ENCODE data around the gene MYO16.

MYO16 gene

GRCh38 chr13:109159650-109160309 lies 530.4 kb downstream of the MYO16 start:
- H3K4me1 ChIP-seq (ENCODE audit: control insufficient read depth, insufficient read depth, low read length): no peaks in the 10 kb centered on the region
- ChIA-PET CTCF (no interaction called here), POLR2A (no interaction called here)
- TF ChIP-seq IKZF3 (tag by site-specific recombination; IDR thresholded peaks at IDR 0.05): no peak
- no peak for TF ChIP-seq ZNF10 (tag by site-specific recombination; IDR thresholded peaks at IDR 0.05)
- TF ChIP-seq ZNF629 (tag by site-specific recombination; IDR thresholded peaks at IDR 0.05): no peak
- TF ChIP-seq ZNF248 (tag by site-specific recombination; IDR thresholded peaks at IDR 0.05): no peak
- TF ChIP-seq ZNF292 (tag by site-specific recombination; IDR thresholded peaks at IDR 0.05; ENCODE audit: borderline replicate concordance, low read depth): no peak
- TF ChIP-seq ZNF529 (tag by site-specific recombination; IDR thresholded peaks at IDR 0.05; ENCODE audit: insufficient replicate concordance): no peak
- no peak for TF ChIP-seq ZNF837 (tag by site-specific recombination; IDR thresholded peaks at IDR 0.05)
- TF ChIP-seq ZNF624 (tag by site-specific recombination; IDR thresholded peaks at IDR 0.05): no peak
- TF ChIP-seq ZNF677 (tag by site-specific recombination; IDR thresholded peaks at IDR 0.05): no peak
- no peak for TF ChIP-seq MZF1 (tag by site-specific recombination; IDR thresholded peaks at IDR 0.05; ENCODE audit: borderline replicate concordance)
- no peak for TF ChIP-seq REPIN1 (tag by site-specific recombination; IDR thresholded peaks at IDR 0.05; ENCODE audit: low read depth)
- TF ChIP-seq ZNF600 (tag by site-specific recombination; IDR thresholded peaks at IDR 0.05): no peak
- no peak for TF ChIP-seq ZNF791 (tag by site-specific recombination; IDR thresholded peaks at IDR 0.05)
- no peak for TF ChIP-seq KLF7 (tag by site-specific recombination; IDR thresholded peaks at IDR 0.05; ENCODE audit: borderline replicate concordance)
- no peak for TF ChIP-seq ZNF785 (tag by site-specific recombination; IDR thresholded peaks at IDR 0.05)
- H3K36me3 ChIP-seq (ENCODE audit: control insufficient read depth in 2 of 2, insufficient read depth in 1 of 2, low read length in 2 of 2): no peaks in the 10 kb centered on the region
- no peaks in the 10 kb centered on the region for H3K9me3 ChIP-seq (ENCODE audit: control insufficient read depth, insufficient read depth, low read depth, low read length)
- H3K27ac ChIP-seq (ENCODE audit: extremely low read depth, low read depth, low read length): no peak overlapping the region
- H3K4me3 ChIP-seq (ENCODE audit: low read depth, low read length): no peak overlapping the region

DNA sequence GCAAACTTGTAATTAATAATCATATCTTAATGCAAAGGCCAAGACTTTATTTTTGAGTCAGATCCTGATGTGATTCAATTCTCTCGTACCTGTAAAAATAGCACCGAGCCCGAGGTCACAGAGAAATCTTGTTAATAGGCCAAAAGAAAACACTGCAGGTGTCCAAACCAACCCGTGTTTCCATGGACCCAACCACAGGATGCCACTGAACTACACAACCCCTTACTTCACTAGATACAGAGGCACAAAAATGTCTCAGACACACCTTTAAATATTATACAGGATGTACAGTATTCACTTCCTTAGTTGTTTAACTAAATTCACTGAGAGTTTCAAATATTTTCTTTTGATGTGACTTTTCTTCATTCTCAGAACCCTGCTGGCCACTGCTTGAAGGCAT lies 530.9 kb downstream of the MYO16 start:
- ChIA-PET POLR2A (no interaction called here), CTCF (no interaction called here)
- TF ChIP-seq ZNF16 (tag by site-specific recombination; IDR thresholded peaks at IDR 0.05; ENCODE audit: low read depth) (no peak), SALL2 (tag by site-specific recombination; IDR thresholded peaks at IDR 0.05; ENCODE audit: borderline replicate concordance) (no peak), ZNF112 (tag by site-specific recombination; IDR thresholded peaks at IDR 0.05) (no peak)
- Histone ChIP-seq H3K4me3 (ENCODE audit: low read depth, low read length) (no peak overlapping the region), H3K9me3 (ENCODE audit: control insufficient read depth, insufficient read depth, low read depth, low read length) (no peaks in the 10 kb centered on the region), H3K36me3 (ENCODE audit: control insufficient read depth in 2 of 2, insufficient read depth in 1 of 2, low read length in 2 of 2) (no peaks in the 10 kb centered on the region), H3K27ac (ENCODE audit: extremely low read depth, low read depth, low read length) (no peak overlapping the region), H3K4me1 (ENCODE audit: control insufficient read depth, insufficient read depth, low read length) (no peaks in the 10 kb centered on the region)

- no peaks in the 10 kb centered on the region for H3K9me3 ChIP-seq (ENCODE audit: control insufficient read depth, insufficient read depth, low read depth, low read length)
- H3K4me3 ChIP-seq (ENCODE audit: low read depth, low read length): no peak overlapping the region
- POLR2A ChIA-PET: no interaction called here
- CTCF ChIA-PET: no interaction called here
- no peaks in the 10 kb centered on the region for H3K4me1 ChIP-seq (ENCODE audit: control insufficient read depth, insufficient read depth, low read length)
- no peak overlapping the region for H3K27ac ChIP-seq (ENCODE audit: extremely low read depth, low read depth, low read length)
- no peaks in the 10 kb centered on the region for H3K36me3 ChIP-seq (ENCODE audit: control insufficient read depth in 2 of 2, insufficient read depth in 1 of 2, low read length in 2 of 2)
- TF ChIP-seq ZNF350 (tag by site-specific recombination; IDR thresholded peaks at IDR 0.05) (no peak), HOXA7 (CRISPR knock-in tag; IDR thresholded peaks at IDR 0.05; ENCODE audit: borderline replicate concordance) (no peak), KLF16 (tag by site-specific recombination; IDR thresholded peaks at IDR 0.05) (no peak), REST (tag by site-specific recombination; IDR thresholded peaks at IDR 0.05) (no peak), ZNF341 (tag by site-specific recombination; IDR thresholded peaks at IDR 0.05; ENCODE audit: low read depth) (no peak), ZNF701 (tag by site-specific recombination; IDR thresholded peaks at IDR 0.05) (no peak)
- TF ChIP-seq, protein P1, sequence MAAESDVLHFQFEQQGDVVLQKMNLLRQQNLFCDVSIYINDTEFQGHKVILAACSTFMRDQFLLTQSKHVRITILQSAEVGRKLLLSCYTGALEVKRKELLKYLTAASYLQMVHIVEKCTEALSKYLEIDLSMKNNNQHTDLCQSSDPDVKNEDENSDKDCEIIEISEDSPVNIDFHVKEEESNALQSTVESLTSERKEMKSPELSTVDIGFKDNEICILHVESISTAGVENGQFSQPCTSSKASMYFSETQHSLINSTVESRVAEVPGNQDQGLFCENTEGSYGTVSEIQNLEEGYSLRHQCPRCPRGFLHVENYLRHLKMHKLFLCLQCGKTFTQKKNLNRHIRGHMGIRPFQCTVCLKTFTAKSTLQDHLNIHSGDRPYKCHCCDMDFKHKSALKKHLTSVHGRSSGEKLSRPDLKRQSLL (tag by site-specific recombination; IDR thresholded peaks at IDR 0.05): no peak
- TF ChIP-seq, protein P2, sequence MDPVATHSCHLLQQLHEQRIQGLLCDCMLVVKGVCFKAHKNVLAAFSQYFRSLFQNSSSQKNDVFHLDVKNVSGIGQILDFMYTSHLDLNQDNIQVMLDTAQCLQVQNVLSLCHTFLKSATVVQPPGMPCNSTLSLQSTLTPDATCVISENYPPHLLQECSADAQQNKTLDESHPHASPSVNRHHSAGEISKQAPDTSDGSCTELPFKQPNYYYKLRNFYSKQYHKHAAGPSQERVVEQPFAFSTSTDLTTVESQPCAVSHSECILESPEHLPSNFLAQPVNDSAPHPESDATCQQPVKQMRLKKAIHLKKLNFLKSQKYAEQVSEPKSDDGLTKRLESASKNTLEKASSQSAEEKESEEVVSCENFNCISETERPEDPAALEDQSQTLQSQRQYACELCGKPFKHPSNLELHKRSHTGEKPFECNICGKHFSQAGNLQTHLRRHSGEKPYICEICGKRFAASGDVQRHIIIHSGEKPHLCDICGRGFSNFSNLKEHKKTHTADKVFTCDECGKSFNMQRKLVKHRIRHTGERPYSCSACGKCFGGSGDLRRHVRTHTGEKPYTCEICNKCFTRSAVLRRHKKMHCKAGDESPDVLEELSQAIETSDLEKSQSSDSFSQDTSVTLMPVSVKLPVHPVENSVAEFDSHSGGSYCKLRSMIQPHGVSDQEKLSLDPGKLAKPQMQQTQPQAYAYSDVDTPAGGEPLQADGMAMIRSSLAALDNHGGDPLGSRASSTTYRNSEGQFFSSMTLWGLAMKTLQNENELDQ (tag by site-specific recombination; IDR thresholded peaks at IDR 0.05; ENCODE audit: low read depth): no peak
Measured at GRCh38 chr13:109160887-109161669, 531.7 kb downstream of the MYO16 start.

Measured in HEK293 (cell line).